Erythroblast (primary cell): ENCODE data around the gene AMOTL2.

Experiments
- GATA1 ChIP-seq: IDR thresholded peaks from 2 replicates; pipeline ENCODE4 v1.6.1; 2011; ENCODE audit warnings: low read depth, mild to moderate bottlenecking, control low read depth, low read length, moderate library complexity
- POLR2A ChIP-seq: IDR thresholded peaks from 2 replicates; pipeline ENCODE4 v1.6.1; 2011; ENCODE audit warnings: mild to moderate bottlenecking, low read length

DNA sequence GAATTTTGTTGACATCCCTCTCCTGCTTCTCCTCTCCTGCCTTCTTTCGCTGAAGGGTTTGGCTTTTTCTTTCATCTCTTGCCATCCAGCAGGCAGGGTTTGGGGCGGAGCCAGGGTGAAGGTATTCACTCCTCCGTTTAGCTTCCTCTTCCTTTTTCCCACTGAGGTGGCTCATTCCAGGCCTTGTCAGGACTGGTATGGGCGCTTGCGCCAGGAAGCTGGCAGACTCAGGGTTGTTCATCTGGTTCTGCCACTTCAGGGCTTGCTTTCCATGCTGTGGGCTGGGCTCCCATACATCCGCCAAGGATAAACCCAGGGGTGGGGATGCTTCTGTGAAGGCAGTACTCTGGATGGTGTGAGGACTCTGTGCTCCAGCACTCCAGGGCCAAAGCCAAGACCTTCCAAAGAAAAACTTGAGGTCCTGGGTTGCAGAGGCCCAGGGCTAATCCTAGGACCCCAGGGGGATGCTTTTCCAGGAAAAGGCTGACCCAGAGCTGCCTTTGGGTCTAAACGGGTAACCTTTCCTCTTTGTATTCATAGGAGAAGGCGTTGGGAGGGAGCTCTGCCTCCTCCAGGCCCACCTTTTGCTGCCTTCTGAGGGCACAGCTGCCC is 7.7 kb upstream of the AMOTL2 start:
- TF ChIP-seq POLR2A = no peak
- TF ChIP-seq GATA1 = no peak
